Measurements from ENCODE around the gene HCFC1.

DNA sequence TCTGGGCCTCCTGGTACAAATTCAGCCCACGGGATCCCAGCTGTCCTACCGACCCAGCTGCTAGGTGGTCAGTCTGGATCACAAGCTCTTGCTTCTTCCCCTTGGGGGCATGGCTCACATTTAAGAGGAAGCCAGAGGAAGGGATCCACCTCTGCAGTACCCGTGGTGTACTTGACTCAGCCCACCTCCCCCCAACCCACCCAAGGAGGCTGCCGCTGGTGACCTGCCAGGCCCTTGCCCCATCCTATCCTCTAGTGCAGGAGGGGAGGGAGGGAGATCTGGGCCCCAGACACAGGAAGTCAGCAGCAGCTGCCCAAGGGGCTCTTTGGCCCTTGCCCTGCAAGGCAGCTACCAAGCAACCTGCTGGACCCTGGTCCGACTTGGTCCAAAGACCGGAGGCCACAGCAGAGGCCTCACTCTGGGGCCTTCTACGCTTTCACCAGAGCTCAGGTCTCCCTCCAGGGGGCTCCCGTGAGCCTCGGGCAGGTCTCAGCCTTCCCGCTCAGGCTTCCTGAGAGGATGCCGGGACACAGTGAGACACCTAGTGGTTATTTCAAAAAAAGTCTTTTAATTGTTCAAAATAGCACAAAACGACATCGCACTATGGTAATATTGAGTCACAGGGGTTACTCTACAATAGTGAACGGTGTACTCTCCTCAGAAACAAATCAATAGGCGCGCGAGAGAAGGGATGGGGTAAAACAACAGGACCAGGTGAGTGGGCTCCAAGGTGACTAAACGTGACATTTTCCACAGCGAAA is 24.4 kb downstream of the HCFC1 start:
- TF ChIP-seq, protein P1, sequence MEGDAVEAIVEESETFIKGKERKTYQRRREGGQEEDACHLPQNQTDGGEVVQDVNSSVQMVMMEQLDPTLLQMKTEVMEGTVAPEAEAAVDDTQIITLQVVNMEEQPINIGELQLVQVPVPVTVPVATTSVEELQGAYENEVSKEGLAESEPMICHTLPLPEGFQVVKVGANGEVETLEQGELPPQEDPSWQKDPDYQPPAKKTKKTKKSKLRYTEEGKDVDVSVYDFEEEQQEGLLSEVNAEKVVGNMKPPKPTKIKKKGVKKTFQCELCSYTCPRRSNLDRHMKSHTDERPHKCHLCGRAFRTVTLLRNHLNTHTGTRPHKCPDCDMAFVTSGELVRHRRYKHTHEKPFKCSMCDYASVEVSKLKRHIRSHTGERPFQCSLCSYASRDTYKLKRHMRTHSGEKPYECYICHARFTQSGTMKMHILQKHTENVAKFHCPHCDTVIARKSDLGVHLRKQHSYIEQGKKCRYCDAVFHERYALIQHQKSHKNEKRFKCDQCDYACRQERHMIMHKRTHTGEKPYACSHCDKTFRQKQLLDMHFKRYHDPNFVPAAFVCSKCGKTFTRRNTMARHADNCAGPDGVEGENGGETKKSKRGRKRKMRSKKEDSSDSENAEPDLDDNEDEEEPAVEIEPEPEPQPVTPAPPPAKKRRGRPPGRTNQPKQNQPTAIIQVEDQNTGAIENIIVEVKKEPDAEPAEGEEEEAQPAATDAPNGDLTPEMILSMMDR (IDR thresholded peaks at IDR 0.05; ENCODE audit: poor library complexity) = peak; percentile 68
- TF ChIP-seq EZH2phosphoT487 (IDR thresholded peaks at IDR 0.05; ENCODE audit: low read depth, severe bottlenecking, unreplicated experiment) = no peak
- TF ChIP-seq EZH2 (IDR thresholded peaks at IDR 0.05; ENCODE audit: borderline replicate concordance) = no peak

Data from hepatocyte (in vitro differentiated cells).